CD8-positive, alpha-beta memory T cell (primary cell): ENCODE results near the gene AFMID. TPM values are rescaled to one million over a fixed set of nuclear protein-coding genes. Genes with fewer than 3 reads are reported as not detected.

ENCODE experiments used
- CTCF ChIA-PET: fragments of 350-600 bp; sonication (Branson Sonifier 250); formaldehyde crosslinking; loops from one replicate; lab custom pipeline; 2021; ENCODE audit warnings: antibody characterized with exemption; lab: Charles Lee
- POLR2A ChIA-PET: fragments of 350-600 bp; sonication (Branson Sonifier 250); formaldehyde crosslinking; loops from one replicate; lab custom pipeline; 2021; ENCODE audit warnings: antibody characterized with exemption; lab: Charles Lee
- DNase-seq, 5 donors: peaks; one replicate each; pipeline versions ENCODE4 v3.0.0 to v3.0.0-alpha.2; 2020 to 2022; ENCODE audit warnings: mixed read lengths in 1 of 5
- H3K27ac ChIP-seq: one replicate; pipeline ENCODE4 v1.7.0; 2013; ENCODE audit warnings: low read depth, mild to moderate bottlenecking, low read length, moderate library complexity
- H3K27me3 ChIP-seq: 2 replicates; pipeline ENCODE4 v1.7.0; 2013; ENCODE audit warnings: low read length, mild to moderate bottlenecking; ENCODE audit not compliant: insufficient read depth, poor library complexity, severe bottlenecking
- H3K36me3 ChIP-seq: 2 replicates; pipeline ENCODE4 v1.7.0; 2013; ENCODE audit warnings: mild to moderate bottlenecking, low read length, moderate library complexity; ENCODE audit not compliant: insufficient read depth
- H3K4me1 ChIP-seq: 2 replicates; pipeline ENCODE4 v1.7.0; 2013; ENCODE audit warnings: mild to moderate bottlenecking, low read length, moderate library complexity; ENCODE audit not compliant: insufficient read depth
- H3K4me3 ChIP-seq: 2 replicates; pipeline ENCODE4 v1.7.0; 2013; ENCODE audit warnings: mild to moderate bottlenecking, low read length
- H3K9me3 ChIP-seq: 2 replicates; pipeline ENCODE4 v1.7.0; 2013; ENCODE audit warnings: mild to moderate bottlenecking, low read length
- H3K27ac Mint-ChIP-seq, 8 donors: one replicate each; pipeline ENCODE4 v1.8.0; 2020 to 2021; ENCODE audit warnings: mixed read lengths in 8 of 8, mild to moderate bottlenecking in 6 of 8, inconsistent platforms in 3 of 8, moderate library complexity in 3 of 8
- H3K27me3 Mint-ChIP-seq, 2 donors: one replicate each; pipeline ENCODE4 v1.8.0; 2020 to 2021; ENCODE audit warnings: mixed read lengths in 2 of 2, mild to moderate bottlenecking in 1 of 2, moderate library complexity in 1 of 2
- H3K36me3 Mint-ChIP-seq, 3 donors: one replicate each; pipeline ENCODE4 v1.8.0; 2020 to 2021; ENCODE audit warnings: mixed read lengths in 3 of 3, inconsistent platforms in 1 of 3, mild to moderate bottlenecking in 1 of 3
- H3K4me1 Mint-ChIP-seq, 3 donors: one replicate each; pipeline ENCODE4 v1.8.0; 2020 to 2021; ENCODE audit warnings: mixed read lengths in 3 of 3, inconsistent platforms in 1 of 3, mild to moderate bottlenecking in 1 of 3
- H3K4me3 Mint-ChIP-seq, 7 donors: one replicate each; pipeline ENCODE4 v1.8.0; 2020 to 2021; ENCODE audit warnings: mixed read lengths in 7 of 7, mild to moderate bottlenecking in 6 of 7, moderate library complexity in 4 of 7, inconsistent platforms in 2 of 7
- H3K9me3 Mint-ChIP-seq, 5 donors: one replicate each; pipeline ENCODE4 v1.8.0; 2020 to 2022; ENCODE audit warnings: mixed read lengths in 5 of 5, mild to moderate bottlenecking in 3 of 5, moderate library complexity in 2 of 5, inconsistent platforms in 1 of 5
- polyA plus RNA-seq: library from polyadenylated mRNA; unstranded; fragments of 300-500 nt; fragmentation: Illumina TruSeq; gene quantifications from one replicate; pipeline ENCODE4 v1.2.3, GENCODE V29; 2021
- total RNA-seq, 2 experiments: library from RNA; stranded (reverse); gene quantifications; one replicate each; pipeline ENCODE4 v1.2.3, GENCODE V29; 2021

Gene AFMID
- total and polyA plus RNA-seq, 3 experiments from 2014 or later = 1.4 to 30.2 (median 24.7) TPM

DNA sequence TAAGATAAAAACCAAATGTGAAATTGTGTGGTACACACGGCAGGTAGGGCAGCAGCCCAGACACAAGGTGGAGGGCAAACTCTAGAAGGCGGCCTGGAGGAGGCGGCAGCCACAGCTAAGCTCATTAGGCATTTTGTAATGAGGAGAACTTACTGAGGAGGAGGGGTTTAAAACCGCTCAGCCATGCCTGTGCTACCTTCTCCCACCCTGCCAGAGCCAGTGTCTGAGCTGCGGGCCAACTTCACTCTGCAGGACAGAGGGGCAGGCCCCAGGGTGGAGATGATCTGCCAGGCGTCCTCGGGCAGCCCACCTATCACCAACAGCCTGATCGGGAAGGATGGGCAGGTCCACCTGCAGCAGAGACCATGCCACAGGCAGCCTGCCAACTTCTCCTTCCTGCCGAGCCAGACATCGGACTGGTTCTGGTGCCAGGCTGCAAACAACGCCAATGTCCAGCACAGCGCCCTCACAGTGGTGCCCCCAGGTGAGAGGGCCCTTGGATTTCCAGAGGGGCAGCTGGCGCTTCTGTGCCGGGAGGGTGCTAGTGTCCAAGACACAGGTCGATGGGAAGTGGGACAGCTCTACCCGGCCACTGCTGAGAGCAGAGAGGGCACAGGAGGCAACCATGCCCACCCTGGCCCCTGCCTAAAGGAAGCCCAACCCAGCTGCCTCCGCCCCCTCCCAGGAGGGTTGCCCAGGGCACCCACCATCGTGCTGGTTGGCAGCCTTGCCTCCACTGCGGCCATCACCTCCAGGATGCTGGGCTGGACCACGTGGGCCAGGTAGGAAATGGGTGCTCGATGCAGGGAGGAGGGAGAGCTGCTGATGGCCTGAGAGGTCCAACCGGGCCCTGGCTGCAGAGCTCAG, 23.0 kb upstream of the AFMID start:
- H3K9me3 Mint-ChIP-seq = no peaks in the 10 kb centered on the region
- no peak for DNase-seq
- H3K4me1 Mint-ChIP-seq = peaks cover 0 to 5% (median 3%) of the 10 kb centered on the region in 3 donors

DNA sequence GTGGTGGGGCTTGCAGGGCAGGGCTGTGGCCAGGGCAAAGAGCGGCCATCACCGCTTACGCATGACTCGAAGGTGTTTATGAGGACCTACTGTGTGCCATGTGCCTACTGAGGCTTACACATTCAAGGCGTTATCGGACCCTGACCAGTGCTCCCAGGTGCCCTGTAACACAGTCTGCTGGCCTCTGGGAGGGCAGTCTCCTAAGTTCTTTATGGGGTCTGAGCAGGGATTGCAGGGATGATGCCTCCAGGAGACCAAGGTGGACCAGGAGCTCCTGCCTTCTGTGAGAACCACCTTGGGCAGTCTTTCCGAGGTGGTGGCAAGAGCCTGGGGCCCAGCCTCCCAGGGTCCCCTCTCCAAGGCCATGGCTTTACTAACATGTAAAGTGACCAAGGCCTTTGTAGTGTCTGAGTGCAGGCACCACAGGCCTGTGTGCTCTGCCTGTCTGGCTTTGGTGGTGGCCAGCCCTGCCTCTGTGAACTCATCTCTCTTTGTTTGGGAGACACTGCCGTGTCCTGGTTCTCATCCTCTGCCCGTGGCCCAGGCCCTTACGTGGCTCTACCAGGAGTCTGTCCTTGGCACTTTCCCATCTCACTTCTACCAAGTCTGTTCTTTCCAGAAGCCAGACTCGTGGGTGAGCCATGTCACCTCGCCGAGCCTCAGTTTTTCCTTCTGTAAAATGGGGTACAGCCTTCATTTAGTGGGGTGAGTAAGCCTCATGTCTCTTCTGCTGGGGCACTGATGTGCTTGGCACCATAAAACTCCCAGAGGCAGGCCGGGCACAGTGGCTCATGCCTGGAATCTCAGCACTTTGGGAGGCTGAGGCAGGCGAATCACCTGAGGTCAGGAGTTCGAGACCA, 22.2 kb upstream of the AFMID start:
- no peak overlapping the region for H3K27ac ChIP-seq
- H3K27me3 Mint-ChIP-seq = no peaks in the 10 kb centered on the region
- H3K4me3 Mint-ChIP-seq = peak overlapping the region in 1 of 7 donors; percentile 48
- peak overlapping the region in 1 of 8 donors; percentile 47 for H3K27ac Mint-ChIP-seq
- no peaks in the 10 kb centered on the region for H3K36me3 ChIP-seq
- H3K27me3 ChIP-seq = no peaks in the 10 kb centered on the region
- CTCF ChIA-PET = no interaction called here
- H3K36me3 Mint-ChIP-seq = no peaks in the 10 kb centered on the region
- H3K4me1 Mint-ChIP-seq = peaks cover 4 to 11% (median 5%) of the 10 kb centered on the region in 3 donors
- H3K4me1 ChIP-seq = peaks cover 14% of the 10 kb centered on the region
- no peak for DNase-seq
- no peaks in the 10 kb centered on the region for H3K9me3 ChIP-seq
- H3K4me3 ChIP-seq = no peak overlapping the region
- H3K9me3 Mint-ChIP-seq = no peaks in the 10 kb centered on the region
- POLR2A ChIA-PET = no interaction called here

More for the DNA sequence above, 23.0 kb upstream of the AFMID start:
- Histone ChIP-seq H3K4me3 (no peak overlapping the region), H3K27me3 (no peaks in the 10 kb centered on the region), H3K4me1 (peaks cover 6% of the 10 kb centered on the region), H3K27ac (no peak overlapping the region), H3K9me3 (no peaks in the 10 kb centered on the region), H3K36me3 (no peaks in the 10 kb centered on the region)
- POLR2A ChIA-PET = no interaction called here
- H3K27ac Mint-ChIP-seq = no peak overlapping the region
- CTCF ChIA-PET = interaction anchor here (1.3 to 1.6 kb wide), 2 partner anchors 12 to 13 kb away, joined by 3 to 4 read pairs; no protein-coding TSS in a partner anchor
- no peaks in the 10 kb centered on the region for H3K27me3 Mint-ChIP-seq
- H3K4me3 Mint-ChIP-seq = no peak overlapping the region
- H3K36me3 Mint-ChIP-seq = no peaks in the 10 kb centered on the region

GRCh38 chr17:78166416-78166815, 20.7 kb upstream of the AFMID start:
- Mint-ChIP-seq H3K9me3 (no peaks in the 10 kb centered on the region), H3K27ac (no peak overlapping the region), H3K27me3 (no peaks in the 10 kb centered on the region), H3K4me1 (peaks cover 9 to 23% (median 10%) of the 10 kb centered on the region in 3 donors), H3K36me3 (peaks cover 0 to 8% (median 0%) of the 10 kb centered on the region in 3 donors), H3K4me3 (peak overlapping the region in 1 of 7 donors; percentile 24)
- no peaks in the 10 kb centered on the region for H3K9me3 ChIP-seq
- H3K4me3 ChIP-seq = no peak overlapping the region
- CTCF ChIA-PET = interaction anchor here (2.0 kb wide), 1 partner anchor 10 kb away, joined by 15 read pairs; no protein-coding TSS in a partner anchor
- H3K27me3 ChIP-seq = no peaks in the 10 kb centered on the region
- no peak overlapping the region for H3K27ac ChIP-seq
- POLR2A ChIA-PET = no interaction called here
- no peaks in the 10 kb centered on the region for H3K36me3 ChIP-seq
- DNase-seq = no peak
- H3K4me1 ChIP-seq = peaks cover 15% of the 10 kb centered on the region

DNA sequence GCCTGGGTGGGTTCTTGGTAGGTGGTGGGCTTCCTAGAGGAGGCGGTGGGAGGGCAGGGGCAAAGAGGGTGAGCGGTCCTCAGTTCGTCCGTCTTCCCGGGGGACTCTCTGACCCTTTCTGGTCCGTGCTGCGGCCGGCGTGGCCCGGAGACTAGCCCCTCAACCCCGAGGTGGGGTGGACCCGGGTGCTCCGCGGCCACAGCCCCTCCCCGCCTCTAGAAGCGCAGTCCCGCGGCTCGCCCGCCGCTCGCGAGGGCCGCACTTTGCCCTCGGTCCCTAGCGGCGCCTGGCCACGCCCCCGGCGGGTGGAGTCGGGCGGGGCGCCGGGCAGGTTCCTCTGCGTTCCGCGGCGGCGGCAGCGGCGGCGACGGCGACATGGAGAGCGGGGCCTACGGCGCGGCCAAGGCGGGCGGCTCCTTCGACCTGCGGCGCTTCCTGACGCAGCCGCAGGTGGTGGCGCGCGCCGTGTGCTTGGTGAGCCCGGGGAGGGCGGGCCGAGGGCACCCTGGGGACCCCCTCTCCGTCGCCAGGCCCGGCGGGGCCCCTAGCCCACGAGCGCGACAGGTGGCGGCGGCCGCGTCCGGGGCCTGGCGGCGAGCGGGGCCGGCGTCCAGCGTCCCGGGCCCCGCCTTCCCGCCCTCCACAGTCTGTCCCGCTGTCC, 18.8 kb upstream of the AFMID start, which contains the start of gene SYNGR2:
TSS of gene SYNGR2 (plus strand) at position 340 of the 661 bp plus-strand sequence. CDS start at position 376, 36 bp downstream.
- peak; percentile 80 to 89 (median 84) for DNase-seq
- Histone ChIP-seq H3K4me3 (peak within 1 kb of the TSS; percentile 49), H3K9me3 (no peaks in the 10 kb centered on the region), H3K4me1 (peaks cover 26% of the 10 kb centered on the region), H3K36me3 (no peaks in the 10 kb centered on the region), H3K27me3 (no peaks in the 10 kb centered on the region), H3K27ac (peak within 1 kb of the TSS; percentile 70)
- ChIA-PET CTCF (interaction anchor here (1.5 kb wide), 1 partner anchor 29 kb away, joined by 7 read pairs; no protein-coding TSS in a partner anchor), POLR2A (no interaction called here)
- no peaks in the 10 kb centered on the region for H3K9me3 Mint-ChIP-seq
- peak within 1 kb of the TSS in 7 of 8 donors; percentile 35 to 89 (median 77) for H3K27ac Mint-ChIP-seq
- H3K4me3 Mint-ChIP-seq = peak within 1 kb of the TSS; percentile 64 to 86 (median 70)
- H3K4me1 Mint-ChIP-seq = peaks cover 22 to 42% (median 26%) of the 10 kb centered on the region in 3 donors
- H3K36me3 Mint-ChIP-seq = peaks cover 0 to 27% (median 0%) of the 10 kb centered on the region in 3 donors
- H3K27me3 Mint-ChIP-seq = no peaks in the 10 kb centered on the region

- Mint-ChIP-seq H3K4me3 (peak overlapping the region; percentile 62 to 85 (median 68)), H3K27me3 (no peaks in the 10 kb centered on the region), H3K9me3 (no peaks in the 10 kb centered on the region), H3K27ac (peak overlapping the region in 7 of 8 donors; percentile 35 to 89 (median 74)), H3K36me3 (peaks cover 0 to 34% (median 0%) of the 10 kb centered on the region in 3 donors), H3K4me1 (peaks cover 27 to 50% (median 34%) of the 10 kb centered on the region in 3 donors)
- Histone ChIP-seq H3K9me3 (no peaks in the 10 kb centered on the region), H3K36me3 (no peaks in the 10 kb centered on the region), H3K4me1 (peaks cover 34% of the 10 kb centered on the region), H3K4me3 (peak overlapping the region; percentile 49), H3K27ac (peak overlapping the region; percentile 45), H3K27me3 (no peaks in the 10 kb centered on the region)
- CTCF ChIA-PET = interaction anchor here (0.7 to 1.2 kb wide), 2 partner anchors 41 to 55 kb away, joined by 3 to 4 read pairs; partner anchors contain the start of gene TMC6
- DNase-seq = peak; percentile 44 to 80 (median 50)
- POLR2A ChIA-PET = interaction anchor here (0.5 to 1.0 kb wide), 4 partner anchors 30 to 501 kb away, joined by 3 to 6 read pairs (median 3); no protein-coding TSS in a partner anchor
Measured at GRCh38 chr17:78168903-78169793, 18.0 kb upstream of the AFMID start.

- H3K27ac ChIP-seq = no peak overlapping the region
- peak overlapping the region in 7 of 8 donors; percentile 66 to 84 (median 70) for H3K27ac Mint-ChIP-seq
- no peaks in the 10 kb centered on the region for H3K27me3 Mint-ChIP-seq
- peak overlapping the region in 5 of 7 donors; percentile 50 to 78 (median 64) for H3K4me3 Mint-ChIP-seq
- no peaks in the 10 kb centered on the region for H3K9me3 ChIP-seq
- H3K4me3 ChIP-seq = no peak overlapping the region
- H3K36me3 ChIP-seq = no peaks in the 10 kb centered on the region
- peaks cover 41% of the 10 kb centered on the region for H3K4me1 ChIP-seq
- ChIA-PET POLR2A (no interaction called here), CTCF (interaction anchor here (1.4 kb wide), 1 partner anchor 15 kb away, joined by 3 read pairs; no protein-coding TSS in a partner anchor)
- no peaks in the 10 kb centered on the region for H3K27me3 ChIP-seq
- DNase-seq = no peak
- peaks cover 0 to 34% (median 0%) of the 10 kb centered on the region in 3 donors for H3K36me3 Mint-ChIP-seq
- H3K9me3 Mint-ChIP-seq = no peaks in the 10 kb centered on the region
- peaks cover 28 to 60% (median 37%) of the 10 kb centered on the region in 3 donors for H3K4me1 Mint-ChIP-seq
Measured at GRCh38 chr17:78170692-78171590, 16.2 kb upstream of the AFMID start.
